NCI-H1694 treated with DMSO at 0.1 percent for 48 hours (cell line): ENCODE data around the gene HMGCS1.
"Not testable (repeated sequence)": the region's sequence is repeated elsewhere in the genome, so short reads cannot be mapped to it uniquely, and the experiment has no call there.

Experiments used
- DNase-seq: peaks from one replicate; lab custom pipeline; 2025; lab: John Stamatoyannopoulos, UW

The HMGCS1 gene

GRCh38 chr5:43273552-43273951 is 39.7 kb downstream of the HMGCS1 start:
- no peak for DNase-seq

GRCh38 chr5:43270645-43271044 is 42.6 kb downstream of the HMGCS1 start:
- no peak for DNase-seq

GRCh38 chr5:43268188-43268820 is 44.9 kb downstream of the HMGCS1 start:
- no peak for DNase-seq

GRCh38 chr5:43262269-43262668 is 50.9 kb downstream of the HMGCS1 start:
- not testable (repeated sequence) for DNase-seq

DNA sequence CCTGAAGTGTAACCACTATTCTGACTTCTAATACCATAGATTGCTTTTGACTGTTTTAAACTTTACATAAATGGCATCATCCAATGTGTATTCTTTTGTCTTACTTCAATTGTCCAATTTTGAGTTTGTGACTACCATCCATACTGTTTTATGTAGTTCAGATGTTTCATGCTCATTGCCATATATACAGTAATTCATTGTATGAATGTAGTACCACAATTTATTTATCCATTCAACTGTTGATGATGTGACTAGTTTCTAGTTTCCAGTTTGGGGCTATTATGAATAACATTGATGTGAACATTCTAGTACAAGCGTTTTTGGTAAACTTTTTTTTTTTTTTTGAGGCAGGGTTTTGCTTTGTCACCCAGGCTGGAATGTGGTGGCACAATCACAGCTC is 55.1 kb downstream of the HMGCS1 start:
- no peak for DNase-seq

DNA sequence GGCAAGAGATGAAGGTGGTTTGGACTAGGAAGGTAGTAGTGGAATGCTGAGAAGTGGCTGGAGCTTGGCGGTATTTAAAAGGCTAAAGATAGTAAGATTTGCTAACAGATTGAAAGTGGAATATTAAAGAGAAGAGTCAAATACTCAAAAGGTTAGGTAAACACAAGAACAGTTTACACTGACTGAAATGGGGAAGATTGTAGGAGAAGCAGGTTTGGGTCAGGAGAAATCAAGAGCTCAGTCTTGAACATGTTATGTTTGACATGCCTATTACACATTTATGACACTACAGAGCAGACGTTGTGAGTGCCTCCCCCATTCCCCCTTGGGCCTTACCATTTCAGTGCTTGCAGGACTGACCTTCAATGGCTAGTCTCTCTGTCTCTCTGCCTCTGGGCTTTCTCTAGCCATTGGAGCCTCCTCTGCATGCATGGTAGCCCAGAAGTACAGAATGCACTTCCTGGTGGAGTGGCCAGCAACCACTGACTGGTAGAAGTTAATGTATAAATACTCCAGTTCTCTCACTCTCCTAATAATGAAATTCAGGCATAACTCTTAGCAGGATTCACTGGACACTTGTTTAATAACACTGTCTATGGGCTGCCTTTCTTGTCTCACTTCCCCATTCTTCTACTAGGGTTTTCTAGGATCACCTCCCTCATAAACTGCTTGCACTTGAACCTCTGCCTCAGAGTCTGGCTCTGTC is 56.8 kb downstream of the HMGCS1 start:
- no peak for DNase-seq

DNA sequence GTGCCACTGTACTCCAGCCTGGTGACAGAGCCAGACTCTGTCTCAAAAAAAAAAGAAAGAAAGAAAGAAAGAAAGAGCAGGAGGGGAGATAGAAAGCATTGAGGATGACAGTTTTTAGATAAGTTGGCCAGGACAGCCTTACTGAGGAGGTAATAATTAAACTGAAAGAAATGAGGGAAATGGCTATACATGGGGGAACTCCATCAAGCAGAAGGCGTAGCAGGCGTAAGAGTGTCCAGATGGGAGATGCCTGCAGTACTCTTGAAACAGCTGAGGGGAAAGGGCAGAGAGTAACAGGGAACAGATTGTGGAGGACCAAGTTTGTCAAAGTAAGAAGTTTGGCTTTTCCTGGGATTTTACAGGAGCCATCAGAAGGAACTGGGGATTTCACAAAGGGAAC is 57.5 kb downstream of the HMGCS1 start:
- no peak for DNase-seq

DNA sequence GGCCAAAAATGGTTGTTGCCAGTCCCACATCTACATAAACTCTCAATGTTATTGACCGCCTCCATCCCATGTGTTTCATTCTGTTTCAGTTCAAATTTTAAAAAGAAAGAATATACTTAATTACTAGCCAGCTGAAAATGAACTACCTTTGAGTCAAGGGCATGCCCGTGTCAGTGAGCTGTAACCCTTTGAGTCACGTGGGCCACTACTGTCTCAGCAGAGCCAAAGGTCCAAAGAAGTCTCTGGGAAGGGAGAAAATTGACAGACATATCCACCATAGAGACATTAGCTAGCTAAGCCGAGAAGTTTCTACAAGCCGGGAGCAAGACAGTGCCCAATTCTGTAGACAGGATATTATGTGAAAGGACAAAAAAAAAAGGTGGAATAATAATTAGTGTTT is 61.5 kb downstream of the HMGCS1 start:
- DNase-seq = no peak

- no peak for DNase-seq
Observed at GRCh38 chr5:43245724-43246385, 67.4 kb downstream of the HMGCS1 start.

DNA sequence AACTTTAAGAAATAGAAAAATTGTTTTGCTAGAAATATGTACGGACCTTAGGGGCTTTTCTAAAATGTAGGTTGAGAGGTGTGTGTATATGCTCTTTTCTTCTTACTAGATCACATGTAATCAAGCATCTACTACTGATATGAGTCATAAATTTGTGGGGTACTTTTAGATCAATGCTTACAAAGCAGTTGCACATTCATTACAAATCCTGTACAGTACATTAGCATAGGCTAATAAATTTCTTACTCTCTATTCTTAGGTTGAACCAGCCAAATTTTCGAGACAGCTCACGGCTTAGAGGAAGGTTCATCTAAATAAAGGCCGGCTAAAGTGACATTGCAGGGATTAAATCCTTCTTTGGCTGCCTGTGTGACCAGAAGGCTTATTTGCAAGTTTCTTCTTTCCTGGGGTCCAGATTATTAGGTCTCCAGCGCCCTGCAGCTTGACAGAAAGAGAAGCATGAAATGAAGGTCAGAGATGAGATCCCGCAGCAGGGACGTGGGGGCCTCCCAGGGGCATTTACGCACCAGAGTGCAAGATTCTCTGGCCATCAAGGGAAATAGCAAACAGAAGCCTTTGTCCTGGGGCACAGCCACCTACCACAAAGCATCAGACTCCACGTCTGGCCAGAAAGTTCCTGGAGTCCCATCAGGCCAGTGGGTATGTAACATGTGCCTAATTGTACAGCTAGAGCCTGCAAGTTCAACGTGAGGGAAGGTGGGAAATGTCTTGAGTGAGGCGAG is 68.2 kb downstream of the HMGCS1 start:
- no peak for DNase-seq

- DNase-seq = no peak
Observed at GRCh38 chr5:43243270-43243669, 69.9 kb downstream of the HMGCS1 start.

DNA sequence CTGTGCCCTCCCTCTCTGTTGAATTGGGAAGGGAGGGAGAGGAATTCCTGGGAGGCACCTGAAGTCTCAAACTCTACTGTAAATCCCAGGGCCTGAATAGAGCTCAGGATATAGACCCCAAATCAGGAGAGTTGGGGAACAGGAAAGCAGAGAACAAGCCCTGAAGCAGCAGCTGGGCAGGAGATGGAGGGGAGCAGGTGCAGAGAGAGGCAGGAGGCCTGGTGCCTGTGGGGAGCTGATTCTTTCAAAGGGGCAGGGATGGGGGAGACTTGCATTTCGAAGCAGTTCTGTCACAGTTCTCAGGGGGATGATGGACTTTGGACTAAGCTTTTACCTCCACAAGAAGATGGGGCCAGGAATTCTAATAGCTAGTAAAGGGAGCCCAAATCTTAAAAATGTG is 71.0 kb downstream of the HMGCS1 start:
- no peak for DNase-seq
